H1 (cell line): ENCODE measurements around the gene ZNF541.

Experiments
- BACH1 ChIP-seq: IDR thresholded peaks from 2 replicates; pipeline ENCODE4 v1.6.1; 2012; ENCODE audit warnings: low read length, improper control_type of control experiment
- CEBPB ChIP-seq: IDR thresholded peaks from 2 replicates; pipeline ENCODE4 v1.6.1; 2012; ENCODE audit warnings: low read depth, low read length
- CTCF ChIP-seq, 3 experiments: IDR thresholded peaks; 1 replicate in 2 of 3; 2 replicates in 1 of 3; pipeline versions ENCODE4 v1.5.1 to v1.6.1; 2011; ENCODE audit warnings: low read length in 3 of 3, mild to moderate bottlenecking in 3 of 3, inconsistent platforms in 2 of 3, low read depth in 1 of 3, moderate library complexity in 1 of 3; ENCODE audit not compliant: insufficient read depth in 1 of 3; ENCODE audit errors: control extremely low read depth in 1 of 3
- EZH2 ChIP-seq: fragments of 200-600 bp; sonication (generic); IDR thresholded peaks from 2 replicates; pipeline ENCODE4 v1.7.1; 2012; ENCODE audit warnings: low read depth, mild to moderate bottlenecking, moderate library complexity, low read length, inconsistent platforms; ENCODE audit not compliant: severe bottlenecking
- GABPA ChIP-seq: IDR thresholded peaks from 2 replicates; pipeline ENCODE4 v1.6.1; 2011; ENCODE audit warnings: mild to moderate bottlenecking, low read length, moderate library complexity, borderline replicate concordance; ENCODE audit not compliant: insufficient read depth
- HDAC2 ChIP-seq, 2 experiments: fragments of 300-600 bp in 1 of 2; sonication (generic) in 1 of 2; IDR thresholded peaks; 2 replicates each; pipeline ENCODE4 v1.6.1; 2011 to 2012; ENCODE audit warnings: low read depth in 2 of 2, low read length in 2 of 2, mild to moderate bottlenecking in 2 of 2, moderate library complexity in 2 of 2, borderline replicate concordance in 1 of 2, inconsistent platforms in 1 of 2
- KDM5A ChIP-seq: fragments of 200-600 bp; IDR thresholded peaks from 2 replicates; pipeline ENCODE4 v1.7.1; 2012; ENCODE audit warnings: mild to moderate bottlenecking, low read length, inconsistent platforms, mixed read lengths
- POLR2A ChIP-seq, 2 experiments: IDR thresholded peaks; 1 replicate in 1 of 2; 2 replicates in 1 of 2; pipeline ENCODE4 v1.6.1; 2011; ENCODE audit warnings: low read depth in 2 of 2, low read length in 2 of 2, mild to moderate bottlenecking in 2 of 2; ENCODE audit errors: control extremely low read depth in 1 of 2
- POLR2AphosphoS5 ChIP-seq: IDR thresholded peaks from 2 replicates; pipeline ENCODE4 v1.6.1; 2011; ENCODE audit warnings: low read depth, low read length
- POU5F1 ChIP-seq: IDR thresholded peaks from 2 replicates; pipeline ENCODE4 v1.6.1; 2011; ENCODE audit warnings: low read depth, mild to moderate bottlenecking, low read length, moderate library complexity
- RBBP5 ChIP-seq: IDR thresholded peaks from 2 replicates; pipeline ENCODE4 v1.7.1; 2012; ENCODE audit warnings: low read depth, mild to moderate bottlenecking, inconsistent platforms, low read length, moderate library complexity, borderline replicate concordance
- SAP30 ChIP-seq: fragments of 300-600 bp; sonication (generic); IDR thresholded peaks from 2 replicates; pipeline ENCODE4 v1.7.1; 2012; ENCODE audit warnings: low read length, moderate library complexity, mild to moderate bottlenecking, inconsistent platforms; ENCODE audit not compliant: insufficient read depth, insufficient replicate concordance
- SP2 ChIP-seq: IDR thresholded peaks from 2 replicates; pipeline ENCODE4 v1.6.1; 2012; ENCODE audit warnings: mild to moderate bottlenecking, low read length, inconsistent platforms

DNA sequence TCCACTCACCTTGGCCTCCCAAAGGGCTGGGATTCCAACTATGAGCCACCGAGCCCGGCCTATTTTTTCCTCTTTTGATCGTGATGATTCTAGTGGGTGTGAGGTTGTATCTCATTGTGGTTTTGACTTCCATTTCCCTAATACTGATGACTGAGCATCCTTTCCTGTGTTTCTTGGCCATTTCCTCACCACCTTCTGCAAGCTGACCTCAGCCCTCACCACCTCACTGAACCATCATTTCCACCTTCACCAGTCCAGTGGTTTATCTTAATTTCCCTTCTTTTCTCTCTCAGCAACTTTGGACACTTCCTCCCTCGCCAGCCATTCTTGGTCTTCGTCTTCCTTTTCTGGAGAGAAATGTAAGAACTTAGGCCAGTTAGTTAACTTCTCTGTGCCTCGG, 23.0 kb upstream of the ZNF541 start:
- TF ChIP-seq GABPA = no peak
- no peak for TF ChIP-seq CTCF (IDR thresholded peaks at IDR 0.05; ENCODE audit: control extremely low read depth in 1 of 3, insufficient read depth in 1 of 3, low read depth in 1 of 3, low read length in 3 of 3)
- TF ChIP-seq CEBPB = no peak
- no peak for TF ChIP-seq RBBP5
- TF ChIP-seq POLR2AphosphoS5 = no peak
- TF ChIP-seq KDM5A = no peak
- no peak for TF ChIP-seq HDAC2 (IDR thresholded peaks at IDR 0.05; ENCODE audit: borderline replicate concordance in 1 of 2, low read depth in 2 of 2, low read length in 2 of 2)
- TF ChIP-seq EZH2 = no peak
- TF ChIP-seq POLR2A (IDR thresholded peaks at IDR 0.05; ENCODE audit: control extremely low read depth in 1 of 2, low read depth in 2 of 2, low read length in 2 of 2) = no peak
- no peak for TF ChIP-seq POU5F1
- no peak for TF ChIP-seq SAP30
- no peak for TF ChIP-seq SP2
- no peak for TF ChIP-seq BACH1
